Measurements from ENCODE around the gene TTL.

GRCh38 chr2:112579241-112579640 lies 97.3 kb downstream of the TTL start:
- TF ChIP-seq POLR2A (IDR thresholded peaks at IDR 0.05) (no peak), CTCF (IDR thresholded peaks at IDR 0.05) (no peak)

Measured in adrenal gland (tissue), 5 donors.